ENCODE data around the gene LMCD1.

The LMCD1 gene

DNA sequence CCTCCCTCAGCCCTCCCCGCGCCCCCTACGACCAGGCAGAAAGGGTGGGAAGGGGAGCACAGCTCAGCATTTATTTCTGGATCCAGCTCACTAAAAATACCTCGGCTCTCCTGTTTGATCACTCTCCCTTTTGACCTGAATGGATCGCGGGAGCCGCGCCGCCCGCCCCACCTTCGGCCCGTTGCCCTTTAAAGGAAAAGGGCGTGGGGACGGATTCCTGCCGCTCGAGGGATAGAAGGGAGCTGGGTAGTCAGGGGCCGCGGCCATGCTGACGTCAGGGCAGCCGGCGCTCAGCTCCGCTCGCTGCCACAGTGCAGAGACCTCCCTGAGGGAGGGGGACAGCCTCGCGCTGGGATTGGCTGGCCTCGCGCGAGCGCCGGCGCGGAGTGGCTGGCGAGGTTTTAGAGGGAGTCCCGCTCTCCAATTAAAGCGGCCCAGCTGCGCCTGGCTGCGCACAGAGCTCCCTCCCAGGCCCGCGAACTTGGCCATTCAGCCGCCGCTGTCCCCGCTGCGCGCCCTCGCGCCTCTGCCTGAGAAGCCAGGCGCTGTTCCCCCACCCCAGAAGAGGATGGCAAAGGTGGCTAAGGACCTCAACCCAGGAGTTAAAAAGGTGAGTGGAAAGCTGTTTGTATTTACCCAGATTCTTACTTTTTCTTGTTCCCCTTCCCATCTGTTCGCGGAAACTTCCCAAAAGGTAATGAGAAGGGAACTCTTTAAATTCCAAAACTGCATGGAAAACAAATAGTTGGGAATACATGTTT is at the start of gene LMCD1:
TSS of gene LMCD1 (plus strand) at position 453 of the 761 bp plus-strand sequence. CDS start at position 569, 116 bp downstream.
- DNase-seq = peak; percentile 62

GRCh38 chr3:8452112-8452511 is 49.5 kb upstream of the LMCD1 start:
- DNase-seq = no peak

- DNase-seq = no peak
These were observed 48.5 kb upstream of the LMCD1 start for GRCh38 chr3:8453153-8453552.

GRCh38 chr3:8455526-8456411 is 45.9 kb upstream of the LMCD1 start:
- DNase-seq = no peak

DNA sequence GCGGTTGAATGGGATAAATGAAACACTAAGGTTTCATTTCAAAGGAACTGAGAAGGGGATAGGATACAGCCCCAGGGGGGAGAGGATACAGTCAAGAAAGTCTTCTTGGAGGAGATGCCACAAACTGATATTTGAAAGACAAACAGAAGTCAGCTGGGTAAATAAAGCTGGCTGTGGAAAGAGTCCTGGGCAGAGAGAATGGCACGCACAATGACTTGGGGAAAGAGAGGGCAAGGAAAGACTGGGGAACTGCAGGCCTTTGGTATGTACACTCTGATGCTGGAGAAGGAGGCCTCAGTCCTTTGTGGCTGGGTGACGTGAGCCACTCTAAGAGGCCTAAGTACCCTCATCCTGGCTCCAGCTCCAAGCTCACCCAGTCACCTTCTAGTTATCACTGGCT is 45.2 kb upstream of the LMCD1 start:
- DNase-seq = no peak

DNA sequence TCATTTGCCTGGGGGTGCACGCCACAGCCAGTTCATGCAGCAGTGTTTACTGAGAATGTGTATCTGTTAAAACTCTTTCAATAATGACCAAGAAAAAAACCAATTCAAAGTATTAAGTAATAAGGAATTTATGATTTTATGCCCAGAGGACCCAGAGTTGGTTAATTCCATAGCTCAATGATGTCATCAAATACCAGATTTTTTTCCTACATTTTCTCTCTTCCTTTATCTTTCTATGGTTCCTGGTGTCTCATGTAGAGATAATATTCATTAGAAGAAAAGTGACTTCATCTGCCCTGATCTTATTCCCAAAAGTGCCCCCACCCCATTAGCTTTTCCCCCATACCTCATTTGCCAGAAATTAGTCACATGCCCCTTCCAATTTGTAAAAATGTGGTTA is 44.6 kb upstream of the LMCD1 start:
- no peak for DNase-seq

DNA sequence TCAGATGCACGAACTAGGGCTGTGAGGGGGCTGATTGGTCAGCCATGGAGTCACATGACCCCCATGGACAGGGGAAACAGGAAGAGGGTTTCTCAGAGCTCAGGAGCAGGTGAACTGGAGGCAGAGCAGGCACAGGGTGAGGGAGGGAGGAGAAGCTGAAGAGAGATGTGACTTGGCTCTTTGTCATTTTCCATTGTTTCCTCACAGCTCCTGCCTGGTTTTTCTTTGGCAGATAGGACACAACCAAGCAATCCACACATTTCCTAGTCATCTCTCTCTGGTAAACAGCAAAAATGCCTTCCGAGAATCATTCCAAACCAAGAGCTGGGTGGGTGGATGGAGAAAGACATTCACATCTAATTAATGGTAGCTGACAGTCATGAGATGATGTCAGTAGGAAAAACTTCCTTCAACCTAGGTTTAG is 43.4 kb upstream of the LMCD1 start:
- DNase-seq = no peak

DNA sequence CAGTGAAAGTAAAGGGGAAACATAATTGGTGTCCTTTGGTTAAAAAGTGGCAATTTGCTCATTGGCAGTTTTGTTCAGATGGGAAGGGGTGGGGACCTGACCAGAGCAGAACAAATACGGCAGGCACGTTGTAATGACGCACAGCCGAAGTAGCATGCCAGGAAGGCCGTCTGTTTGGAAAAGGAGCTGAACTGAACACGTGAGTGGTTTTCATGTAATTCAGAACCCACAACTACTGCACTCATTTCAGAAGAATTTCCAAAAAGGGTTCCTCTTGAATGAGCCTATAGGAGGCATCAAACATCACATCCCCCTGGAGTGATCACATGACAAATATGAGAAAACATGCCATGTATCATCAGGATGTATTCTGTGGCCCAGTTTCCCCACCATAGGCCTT is 42.9 kb upstream of the LMCD1 start:
- DNase-seq = no peak

DNA sequence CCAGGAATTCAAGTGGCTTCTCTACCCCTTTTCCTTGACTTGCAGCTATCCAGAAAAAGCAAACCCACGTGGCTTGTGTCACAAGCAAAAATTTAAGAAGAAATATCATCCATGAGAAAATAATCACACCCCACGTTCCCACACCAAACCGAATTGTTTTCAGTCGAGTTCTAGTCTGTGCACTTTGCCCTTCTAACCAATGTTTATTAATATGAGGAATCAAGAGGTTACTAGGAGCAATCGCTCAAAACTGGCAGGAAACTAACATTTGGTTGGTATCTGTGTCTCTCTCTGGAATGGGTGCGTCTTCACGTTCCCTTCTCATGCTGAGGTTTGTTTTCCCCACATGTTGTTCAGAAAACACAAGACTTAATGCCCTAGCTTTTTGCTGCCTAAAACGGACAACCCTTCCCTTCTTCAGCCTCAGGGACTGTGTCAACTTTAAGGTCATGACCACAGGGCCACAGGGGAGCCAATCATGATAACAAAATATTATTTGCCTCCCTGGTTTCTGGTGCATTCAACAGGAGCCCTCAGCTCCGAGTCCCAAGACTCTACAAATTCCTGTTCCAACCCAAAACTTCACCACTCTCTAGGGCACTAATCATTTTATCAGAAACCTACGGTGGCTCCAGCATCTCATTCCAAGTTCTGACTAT is 41.4 kb upstream of the LMCD1 start:
- DNase-seq = no peak

- DNase-seq = no peak
These were observed 40.7 kb upstream of the LMCD1 start for GRCh38 chr3:8460815-8461456.

- DNase-seq = no peak
These were observed 37.0 kb upstream of the LMCD1 start for GRCh38 chr3:8464668-8465067.

- DNase-seq = no peak
These were observed 35.1 kb upstream of the LMCD1 start for GRCh38 chr3:8466526-8466925.

DNA sequence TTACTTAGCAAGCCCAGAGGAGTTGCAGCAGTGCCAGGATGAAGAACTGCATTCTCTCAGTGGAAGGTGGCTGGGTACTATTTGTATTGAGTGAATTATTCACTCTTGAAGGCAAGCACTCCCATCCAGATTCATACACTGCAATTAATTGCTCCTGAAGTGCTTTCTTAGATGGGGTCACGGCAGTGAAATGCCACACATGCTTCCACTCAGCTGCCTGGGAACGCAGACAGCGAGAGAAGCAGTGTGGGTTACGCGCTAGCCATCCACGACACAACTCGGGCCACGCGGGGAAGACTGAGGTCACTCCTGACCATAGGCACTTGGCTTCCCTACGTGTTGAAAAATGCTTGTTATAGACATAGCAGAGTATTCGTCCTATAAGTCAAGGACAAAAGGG is 30.8 kb upstream of the LMCD1 start:
- DNase-seq = no peak

- no peak for DNase-seq
These were observed 29.1 kb upstream of the LMCD1 start for GRCh38 chr3:8472549-8472948.

- DNase-seq = no peak
These were observed 28.6 kb upstream of the LMCD1 start for GRCh38 chr3:8473029-8473428.

GRCh38 chr3:8473990-8474389 is 27.6 kb upstream of the LMCD1 start:
- no peak for DNase-seq

- no peak for DNase-seq
These were observed 26.6 kb upstream of the LMCD1 start for GRCh38 chr3:8474991-8475390.

GRCh38 chr3:8480699-8481098 is 20.9 kb upstream of the LMCD1 start:
- DNase-seq = no peak

DNA sequence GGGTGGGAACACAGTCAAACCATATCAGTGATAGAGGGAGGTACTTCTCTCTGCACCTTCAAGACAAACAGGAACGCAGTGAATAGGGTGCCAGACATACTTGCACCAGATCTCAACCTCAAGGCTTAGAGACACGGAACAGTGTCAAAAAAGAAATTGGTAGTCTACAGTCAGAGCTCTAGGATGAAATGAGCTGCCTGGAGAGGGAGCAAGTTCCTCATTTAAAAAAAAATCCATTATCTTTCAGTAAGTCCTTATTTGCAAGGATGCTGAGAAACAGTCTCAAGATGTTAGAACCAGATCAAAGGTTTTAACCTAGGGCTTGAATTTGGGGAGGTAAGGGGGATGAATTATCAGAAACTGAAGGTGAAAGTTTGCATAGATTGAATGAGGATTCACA is 20.2 kb upstream of the LMCD1 start:
- no peak for DNase-seq

- DNase-seq = no peak
These were observed 19.4 kb upstream of the LMCD1 start for GRCh38 chr3:8482263-8482662.

- no peak for DNase-seq
These were observed 18.5 kb upstream of the LMCD1 start for GRCh38 chr3:8482960-8483665.

DNA sequence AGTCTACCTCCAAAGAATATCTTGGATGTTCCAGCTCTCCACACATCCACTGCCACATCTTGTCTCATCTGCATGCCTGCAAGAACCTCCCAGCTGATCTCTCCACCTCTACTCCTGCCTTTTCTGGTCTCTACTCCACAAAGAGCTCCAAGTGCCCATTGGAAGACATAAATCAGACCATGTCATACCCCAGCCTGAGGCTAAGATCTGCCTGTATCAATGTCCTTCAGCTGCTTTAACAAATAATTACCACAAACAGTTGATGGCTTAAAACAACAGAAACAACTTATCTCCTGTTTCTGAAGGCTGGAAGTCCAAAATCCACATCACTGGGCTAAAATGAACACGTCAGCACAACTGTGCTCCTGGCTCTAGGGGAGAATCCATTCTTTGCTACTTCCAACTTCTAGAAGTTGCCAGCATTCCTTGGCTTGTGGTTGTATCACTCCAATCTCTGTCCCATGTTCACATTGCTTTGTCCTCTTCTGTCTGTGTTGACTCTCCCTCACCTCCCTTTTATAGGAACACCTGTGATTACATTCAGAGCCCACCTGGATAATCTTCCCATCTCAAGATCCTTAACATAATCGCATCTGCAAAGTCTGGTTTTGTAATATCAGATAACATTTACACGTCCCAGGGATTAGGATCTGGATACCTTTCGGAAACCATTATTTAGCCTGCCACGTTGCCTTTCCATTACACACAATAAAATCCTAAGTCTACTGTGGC is 17.0 kb upstream of the LMCD1 start:
- DNase-seq = no peak

Measured in NCI-H748 treated with DMSO at 0.1 percent for 48 hours (cell line).